Caki2 (cell line): ENCODE measurements around the gene HOXA1. TPM values are rescaled to one million over a fixed set of nuclear protein-coding genes. Genes with fewer than 3 reads are reported as not detected.

Source experiments
- DNase-seq: peaks from one replicate; pipeline ENCODE4 v3.0.0-alpha.2; 2015; ENCODE audit warnings: low read depth
- in situ Hi-C: cut with HindIII; loops from 2 replicates; pipeline ENCODE4 v1.10.0; 2016; ENCODE audit warnings: low sequenced_read_pairs, low pct_unique_long_range_greater_than_20kb, mixed read lengths
- total RNA-seq: library from RNA; depleted of rRNA; stranded (reverse); fragments of >200 nt; shearing (Covaris generic); gene quantifications from 2 replicates; pipeline ENCODE4 v1.2.3, GENCODE V29; 2014; ENCODE audit warnings: low replicate concordance

The HOXA1 gene
- total RNA-seq, 1 experiment from 2014 or later: 3.9 TPM

DNA sequence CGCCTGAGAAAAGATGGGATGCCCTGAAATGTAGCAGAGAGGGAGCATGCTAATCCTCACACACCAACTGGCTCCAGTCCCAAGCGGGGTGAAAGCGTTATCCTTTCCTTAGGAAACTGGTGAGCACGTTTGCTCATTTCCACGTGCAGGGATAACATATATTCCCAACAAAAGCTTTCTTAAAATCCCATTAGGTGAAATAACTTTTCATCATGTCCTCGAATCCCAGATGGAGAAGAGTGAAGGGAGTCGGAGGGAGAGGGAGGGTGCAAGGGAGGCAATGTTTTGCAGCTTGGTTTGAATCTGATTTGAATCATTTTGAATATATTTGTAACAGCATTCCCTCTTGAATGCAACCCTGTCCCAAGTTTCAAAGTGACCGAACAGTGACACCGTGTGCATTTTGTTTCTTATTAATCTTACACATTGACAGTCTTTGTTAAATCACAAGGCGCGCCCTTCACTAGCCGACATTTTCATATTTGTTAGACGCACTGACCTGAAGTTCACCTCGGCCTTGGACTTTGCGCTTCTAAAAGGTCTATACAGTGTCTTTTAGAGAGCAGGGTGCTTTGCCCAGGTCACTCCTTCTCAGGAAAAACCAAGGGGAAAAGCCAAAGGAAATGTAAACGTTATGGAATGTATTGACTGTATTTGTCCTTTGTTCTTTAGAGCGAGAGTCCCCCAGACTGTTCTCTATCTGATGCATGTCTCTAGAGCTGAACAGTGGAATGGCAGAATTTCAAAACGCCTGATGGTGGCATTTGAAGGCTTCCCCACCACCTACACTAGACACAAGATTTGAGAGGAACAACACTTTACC, 37.8 kb upstream of the HOXA1 start:
- DNase-seq: peak; percentile 92
- in situ Hi-C loops: no loop called here

- in situ Hi-C loops: no loop called here
- DNase-seq: no peak
Measured at GRCh38 chr7:27132978-27133377, 37.2 kb upstream of the HOXA1 start.

DNA sequence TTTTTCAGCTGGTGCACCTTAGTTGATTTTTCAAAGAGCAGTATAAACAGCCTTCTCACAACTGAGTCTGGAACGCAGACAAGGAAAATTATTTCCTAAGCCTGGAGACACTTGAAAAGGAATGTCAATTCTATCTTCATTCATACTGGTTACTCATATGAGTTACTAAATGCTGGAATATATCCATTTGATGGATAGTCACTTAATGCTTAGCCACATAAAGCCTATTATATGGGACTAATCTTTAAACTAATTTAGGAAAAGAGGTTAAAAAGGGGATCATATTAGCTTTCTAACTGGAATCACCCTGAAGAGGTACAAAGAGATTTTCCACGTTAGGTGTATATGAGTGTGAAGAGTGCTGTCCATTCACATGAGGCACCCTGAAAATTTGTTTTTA, 36.4 kb upstream of the HOXA1 start:
- peak; percentile 31 for DNase-seq
- in situ Hi-C loops: no loop called here

GRCh38 chr7:27131390-27131819, 35.6 kb upstream of the HOXA1 start:
- in situ Hi-C loops: no loop called here
- no peak for DNase-seq

DNA sequence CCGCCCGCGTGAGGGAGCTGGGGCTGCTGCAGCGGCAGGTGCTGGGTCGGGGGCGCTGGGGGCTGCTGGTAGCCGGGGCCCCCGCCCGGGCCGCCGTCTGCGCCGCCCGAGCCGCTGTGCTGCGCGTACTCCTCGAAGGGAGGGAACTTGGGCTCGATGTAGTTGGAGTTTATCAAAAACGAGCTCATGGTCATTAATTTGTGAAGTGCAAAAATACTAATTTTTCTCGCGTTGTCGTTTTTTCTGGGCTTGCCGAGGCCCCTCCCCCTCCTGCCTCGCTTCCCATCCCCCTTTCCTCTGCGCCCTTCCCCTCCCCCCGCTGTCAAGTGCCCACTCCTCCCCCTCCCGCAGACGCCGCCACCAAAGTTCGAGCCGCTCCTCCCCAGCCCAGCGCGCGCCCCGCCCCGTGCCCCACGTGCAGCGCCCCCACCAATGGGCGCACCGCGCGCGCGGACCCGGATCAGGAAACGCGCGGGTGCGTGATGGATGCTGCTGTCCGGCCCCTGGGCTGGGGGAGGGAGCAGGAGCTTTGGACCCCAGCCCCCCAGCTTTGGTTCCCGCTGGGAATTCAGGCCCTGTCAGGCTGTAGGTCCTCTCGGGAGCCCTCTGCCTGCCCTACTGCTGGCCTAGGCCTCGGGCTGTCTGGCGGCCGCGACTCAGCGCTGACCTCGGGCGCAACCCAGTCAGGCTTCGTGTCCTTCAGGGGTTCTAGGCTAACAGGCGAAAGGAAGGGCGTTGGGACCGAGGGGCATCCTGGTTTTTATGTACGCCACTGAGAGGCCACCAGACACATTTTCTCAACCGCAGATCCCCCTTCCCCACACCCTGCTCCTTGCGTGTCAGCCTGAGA, 35.0 kb upstream of the HOXA1 start, which contains the start of gene HOXA4:
HOXA4 (minus strand) TSS at position 218 of the 850 bp plus-strand sequence; CDS start at position 194, 24 bp downstream.
- peak; percentile 90 for DNase-seq
- in situ Hi-C loops: no loop called here

DNA sequence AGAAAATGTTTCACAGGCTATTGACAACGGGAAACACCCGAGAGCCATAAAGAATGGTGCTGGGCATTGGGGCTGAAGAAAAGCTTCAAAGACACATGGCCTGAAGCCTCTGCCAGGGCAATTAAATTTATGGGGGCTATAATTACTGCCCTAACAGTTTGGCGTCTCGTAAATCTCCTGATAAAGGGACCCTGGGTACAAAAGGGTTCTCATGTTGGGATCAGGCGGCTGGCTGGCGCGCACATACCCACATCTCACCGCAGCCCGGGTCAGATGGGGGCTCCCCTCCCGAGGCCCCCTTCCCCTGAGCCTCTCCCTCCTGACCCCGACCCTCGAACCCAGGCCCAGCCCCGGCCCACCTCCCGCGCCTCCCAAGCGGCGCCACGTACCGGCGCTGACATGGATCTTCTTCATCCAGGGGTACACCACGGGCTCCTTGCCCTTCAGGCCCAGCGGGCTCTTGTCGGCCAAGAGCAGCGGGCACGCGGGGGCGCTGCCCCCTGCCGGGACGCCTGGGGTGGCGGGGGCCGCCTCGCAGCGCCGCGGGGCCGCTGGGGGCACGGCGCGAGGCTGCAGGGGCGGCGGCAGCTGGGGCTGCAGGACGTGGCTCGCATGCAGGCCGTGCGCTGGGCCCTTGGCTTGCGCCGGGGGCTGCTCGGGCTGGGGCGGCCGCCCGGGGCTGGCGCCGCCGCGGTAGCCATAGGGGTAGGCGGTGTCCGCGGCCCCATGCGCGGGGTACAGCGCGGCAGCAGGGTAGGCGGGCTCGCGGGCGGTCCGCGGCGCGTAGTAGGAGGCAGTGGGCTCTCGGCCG, 34.1 kb upstream of the HOXA1 start:
- DNase-seq: peak; percentile 28
- in situ Hi-C loops: loop anchor here (5.0 kb wide), 1 partner anchor 32 kb away; no protein-coding TSS in a partner anchor

DNA sequence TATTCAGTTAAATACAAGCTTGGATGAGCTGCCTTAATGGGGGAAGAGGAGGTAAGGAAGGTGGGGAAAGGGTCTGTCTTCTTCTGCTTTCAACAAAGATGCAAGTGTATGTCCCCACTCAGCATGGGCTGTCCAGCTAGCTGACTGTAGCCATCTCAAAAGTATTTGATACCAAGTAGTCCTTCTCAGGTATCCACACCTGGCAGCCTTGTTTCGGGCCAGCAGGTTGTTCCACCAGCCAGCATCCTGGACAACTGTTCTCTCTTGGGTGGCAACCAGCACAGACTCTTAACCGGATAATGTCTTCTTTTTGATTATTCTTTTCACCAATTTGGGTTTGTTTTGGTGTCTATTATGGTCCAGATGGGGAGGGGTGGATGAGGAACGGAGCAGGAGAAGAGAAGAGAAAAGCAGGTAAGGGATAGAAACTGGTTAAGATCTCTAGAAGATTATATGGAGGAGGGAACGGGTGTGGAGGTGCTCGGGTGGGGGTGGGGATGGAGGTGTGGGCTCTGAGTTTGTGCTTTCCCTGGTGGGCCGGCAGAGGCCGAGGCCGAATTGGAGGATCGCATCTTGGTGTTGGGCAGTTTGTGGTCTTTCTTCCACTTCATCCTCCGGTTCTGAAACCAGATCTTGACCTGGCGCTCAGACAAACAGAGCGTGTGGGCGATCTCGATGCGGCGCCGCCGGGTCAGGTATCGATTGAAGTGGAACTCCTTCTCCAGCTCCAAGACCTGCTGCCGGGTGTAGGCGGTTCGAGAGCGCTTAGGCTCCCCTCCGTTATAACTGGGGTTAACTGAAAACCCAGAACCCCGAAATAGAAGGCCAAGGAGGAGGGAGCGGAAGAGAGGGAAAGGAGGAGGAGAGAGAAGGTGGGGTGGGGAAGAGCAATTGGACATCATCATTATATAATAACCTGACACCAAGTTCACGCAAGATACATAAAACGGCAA, 33.3 kb upstream of the HOXA1 start:
- in situ Hi-C loops: loop anchor here (5.0 kb wide), 1 partner anchor 33 kb away; no protein-coding TSS in a partner anchor
- DNase-seq: peak; percentile 74

- DNase-seq: peak; percentile 61
- in situ Hi-C loops: loop anchor here (5.0 kb wide), 1 partner anchor 34 kb away; no protein-coding TSS in a partner anchor
Measured at GRCh38 chr7:27128034-27128433, 32.2 kb upstream of the HOXA1 start.

GRCh38 chr7:27126596-27127327, 31.0 kb upstream of the HOXA1 start:
- DNase-seq: peak; percentile 59
- in situ Hi-C loops: loop anchor here (5.0 kb wide), 1 partner anchor 36 kb away; no protein-coding TSS in a partner anchor

GRCh38 chr7:27125986-27126394, 30.2 kb upstream of the HOXA1 start:
- in situ Hi-C loops: loop anchor here (5.0 kb wide), 1 partner anchor 36 kb away; no protein-coding TSS in a partner anchor
- DNase-seq: peak; percentile 84

- in situ Hi-C loops: loop anchor here (5.0 kb wide), 1 partner anchor 37 kb away; no protein-coding TSS in a partner anchor
- DNase-seq: peak; percentile 73
Measured at GRCh38 chr7:27124902-27125689, 29.3 kb upstream of the HOXA1 start.

DNA sequence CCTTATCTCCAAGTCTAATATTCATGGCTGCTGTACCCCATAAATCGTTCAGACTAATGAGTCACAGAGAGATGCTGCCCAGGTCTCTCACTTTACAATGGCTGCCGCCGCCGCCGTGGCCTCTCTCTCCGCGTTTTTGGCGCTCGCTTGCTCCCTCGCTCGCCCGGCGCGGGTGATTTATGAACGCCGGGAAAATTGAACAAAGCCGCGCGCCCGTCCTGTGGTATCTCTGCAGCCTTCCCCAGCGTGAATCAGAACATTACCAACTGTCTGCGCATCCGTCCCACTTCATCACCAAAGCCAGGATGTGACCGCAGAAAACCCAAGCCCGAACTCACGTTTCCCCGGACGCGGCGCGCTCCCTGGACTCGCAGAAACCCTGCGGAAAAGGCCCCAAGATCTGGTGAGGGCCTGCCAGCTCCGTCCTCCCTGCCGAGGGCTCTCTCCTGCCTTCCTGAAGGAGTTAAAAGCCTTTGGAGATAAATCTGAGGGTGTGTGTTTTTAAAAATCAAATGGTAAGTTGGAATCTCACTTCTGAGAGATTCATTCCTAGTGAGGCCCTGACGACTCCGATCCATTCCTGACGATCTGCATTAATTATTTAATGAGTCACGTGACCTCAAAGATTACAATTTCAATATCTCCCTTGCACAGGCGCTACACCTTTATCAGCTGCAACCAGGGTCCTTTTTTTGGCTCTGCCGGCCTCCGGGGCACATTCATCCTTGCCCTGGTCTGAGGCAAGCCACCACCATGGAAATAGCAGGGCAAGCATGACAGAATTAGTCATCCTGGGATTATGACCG, 28.5 kb upstream of the HOXA1 start:
- in situ Hi-C loops: no loop called here
- peak; percentile 78 for DNase-seq

GRCh38 chr7:27123477-27124053, 27.8 kb upstream of the HOXA1 start:
- DNase-seq: peak; percentile 49
- in situ Hi-C loops: no loop called here

DNA sequence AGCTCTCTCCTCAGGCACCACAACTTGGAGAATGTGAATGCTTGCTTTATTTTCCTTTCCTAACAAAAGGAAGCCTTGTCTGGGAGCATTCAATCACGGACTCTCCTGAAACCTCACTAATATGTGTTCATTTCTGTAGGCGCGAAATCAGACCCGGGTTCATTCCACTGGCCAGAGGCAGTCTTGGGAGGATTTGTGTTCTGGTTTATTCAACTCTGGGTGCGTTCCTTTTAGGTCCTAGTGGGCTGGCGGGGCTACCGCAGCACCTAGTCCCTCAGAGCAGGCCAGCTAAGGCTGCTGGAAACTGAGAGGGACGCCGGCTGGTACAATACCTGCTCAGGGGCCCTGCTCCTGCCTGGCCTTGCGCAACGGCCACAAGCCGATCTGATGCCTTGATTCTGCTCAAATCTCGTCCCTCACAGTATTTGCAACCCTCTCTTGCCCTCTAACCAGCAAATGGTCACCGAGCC, 27.2 kb upstream of the HOXA1 start:
- in situ Hi-C loops: no loop called here
- DNase-seq: peak; percentile 55
